GM20000 (cell line): Measurements from ENCODE around the gene OTUD4.
A peak's percentile ranks its signal among the peaks of the same experiment; 100 is the strongest.

Experiments
- DNase-seq: peaks from one replicate; pipeline ENCODE4 v3.0.0; 2012; ENCODE audit warnings: low spot score
- TF ChIP-seq, protein P1 (sequence below): IDR thresholded peaks from 2 replicates; pipeline ENCODE4 v1.5.1; 2012; ENCODE audit warnings: mild to moderate bottlenecking, control low read depth; ENCODE audit errors: extremely low read depth, missing control alignments

Gene OTUD4

DNA sequence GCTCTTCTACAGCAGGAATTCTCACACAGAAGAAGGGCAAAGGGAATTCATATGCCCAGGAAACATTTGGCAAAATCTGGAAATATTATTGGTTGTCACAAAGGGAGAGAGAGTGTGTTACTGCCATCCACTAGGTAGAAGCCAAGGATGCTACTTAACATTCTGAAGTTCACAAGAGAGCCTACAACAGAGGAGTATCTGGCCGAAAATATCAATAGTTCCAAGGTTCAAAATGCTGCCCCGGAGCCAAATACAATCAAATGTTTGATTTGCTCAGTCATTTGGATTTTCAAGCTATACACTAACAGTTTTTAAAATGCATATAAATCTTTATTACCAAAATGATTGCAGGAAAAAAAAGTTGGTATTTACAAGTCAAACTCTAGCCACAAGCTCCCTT lies 18.8 kb downstream of the OTUD4 start:
- TF ChIP-seq, protein P1, sequence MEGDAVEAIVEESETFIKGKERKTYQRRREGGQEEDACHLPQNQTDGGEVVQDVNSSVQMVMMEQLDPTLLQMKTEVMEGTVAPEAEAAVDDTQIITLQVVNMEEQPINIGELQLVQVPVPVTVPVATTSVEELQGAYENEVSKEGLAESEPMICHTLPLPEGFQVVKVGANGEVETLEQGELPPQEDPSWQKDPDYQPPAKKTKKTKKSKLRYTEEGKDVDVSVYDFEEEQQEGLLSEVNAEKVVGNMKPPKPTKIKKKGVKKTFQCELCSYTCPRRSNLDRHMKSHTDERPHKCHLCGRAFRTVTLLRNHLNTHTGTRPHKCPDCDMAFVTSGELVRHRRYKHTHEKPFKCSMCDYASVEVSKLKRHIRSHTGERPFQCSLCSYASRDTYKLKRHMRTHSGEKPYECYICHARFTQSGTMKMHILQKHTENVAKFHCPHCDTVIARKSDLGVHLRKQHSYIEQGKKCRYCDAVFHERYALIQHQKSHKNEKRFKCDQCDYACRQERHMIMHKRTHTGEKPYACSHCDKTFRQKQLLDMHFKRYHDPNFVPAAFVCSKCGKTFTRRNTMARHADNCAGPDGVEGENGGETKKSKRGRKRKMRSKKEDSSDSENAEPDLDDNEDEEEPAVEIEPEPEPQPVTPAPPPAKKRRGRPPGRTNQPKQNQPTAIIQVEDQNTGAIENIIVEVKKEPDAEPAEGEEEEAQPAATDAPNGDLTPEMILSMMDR: no peak
- no peak for DNase-seq

GRCh38 chr4:145156986-145157385 lies 23.4 kb downstream of the OTUD4 start:
- DNase-seq: no peak
- TF ChIP-seq, protein P1: no peak

GRCh38 chr4:145155268-145155870 lies 25.0 kb downstream of the OTUD4 start:
- DNase-seq: no peak
- TF ChIP-seq, protein P1: no peak

- peak; percentile 12 for DNase-seq
These were observed 25.8 kb downstream of the OTUD4 start for GRCh38 chr4:145154573-145154972.

DNA sequence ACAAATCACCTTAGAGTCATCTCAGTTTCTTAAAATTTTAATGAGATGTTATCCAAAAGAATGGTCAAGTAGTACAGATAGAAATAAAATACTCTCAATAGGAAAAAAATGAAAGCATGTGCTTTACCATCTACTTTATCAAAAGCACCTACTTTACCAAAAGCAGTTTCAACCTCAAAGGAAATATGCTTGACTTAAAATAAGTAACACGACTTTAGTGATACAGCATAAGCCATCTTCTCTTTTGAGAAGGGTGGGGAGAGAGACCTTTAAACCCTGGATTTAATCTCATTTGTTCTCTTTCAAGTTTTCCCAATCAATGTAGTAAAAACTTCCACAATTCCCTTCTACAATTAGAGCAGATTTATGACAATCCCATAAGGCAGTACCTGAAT lies 26.5 kb downstream of the OTUD4 start:
- TF ChIP-seq, protein P1: no peak
- DNase-seq: peak; percentile 14

More at GRCh38 chr4:145154573-145154972, 25.8 kb downstream of the OTUD4 start:
- TF ChIP-seq, protein P1: peak; percentile 75

- TF ChIP-seq, protein P1: no peak
- DNase-seq: no peak
These were observed 27.0 kb downstream of the OTUD4 start for GRCh38 chr4:145153181-145153903.

GRCh38 chr4:145148980-145149379 lies 31.4 kb downstream of the OTUD4 start:
- DNase-seq: no peak
- TF ChIP-seq, protein P1: no peak

DNA sequence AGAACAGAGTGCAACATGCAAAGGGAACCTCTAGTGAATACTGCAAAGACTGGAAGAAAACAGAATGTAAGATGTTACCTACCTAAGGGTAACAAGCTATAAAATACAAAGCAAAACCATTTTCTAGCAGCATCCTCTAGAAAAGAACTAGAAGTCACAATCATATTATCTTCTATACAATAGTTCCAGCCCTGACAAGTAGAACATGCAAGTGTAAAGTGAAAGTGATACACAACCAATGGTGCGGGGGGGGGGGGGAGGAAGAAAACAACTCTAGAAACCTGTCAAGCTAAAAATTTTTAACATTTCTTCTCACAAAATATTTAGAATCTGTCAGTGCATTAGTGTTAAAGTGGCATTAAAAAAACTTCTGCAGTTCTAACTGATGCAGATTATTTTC lies 44.2 kb downstream of the OTUD4 start:
- DNase-seq: peak; percentile 8
